H9 (cell line): ENCODE results near the gene PHOSPHO2. TPM values are rescaled to one million over a fixed set of nuclear protein-coding genes. Genes with fewer than 3 reads are reported as not detected.

Experiments
- DNase-seq: peaks from one replicate; pipeline ENCODE4 v3.0.0-alpha.2; 2017
- H2AFZ ChIP-seq: one replicate; pipeline ENCODE4 v1.6.1; 2013; ENCODE audit warnings: mild to moderate bottlenecking, low read length, control low read depth, moderate library complexity
- H2AK5ac ChIP-seq: 2 replicates; pipeline ENCODE4 v1.6.1; 2013; ENCODE audit warnings: low read length, control low read depth, mixed read lengths; ENCODE audit not compliant: insufficient read length
- H2BK120ac ChIP-seq: one replicate; pipeline ENCODE4 v1.6.1; 2013; ENCODE audit warnings: low read depth, mild to moderate bottlenecking, low read length, control low read depth, inconsistent platforms; ENCODE audit not compliant: poor library complexity, severe bottlenecking
- H2BK12ac ChIP-seq: 2 replicates; pipeline ENCODE4 v1.6.1; 2013; ENCODE audit warnings: low read length, control low read depth, mixed read lengths, low read depth; ENCODE audit not compliant: insufficient read length
- H2BK15ac ChIP-seq: 2 replicates; pipeline ENCODE4 v1.6.1; 2013; ENCODE audit warnings: low read depth, low read length, control low read depth
- H2BK20ac ChIP-seq: one replicate; pipeline ENCODE4 v1.6.1; 2013; ENCODE audit warnings: low read depth, mild to moderate bottlenecking, low read length, control low read depth, inconsistent platforms; ENCODE audit not compliant: poor library complexity, severe bottlenecking
- H2BK5ac ChIP-seq: 2 replicates; pipeline ENCODE4 v1.6.1; 2013; ENCODE audit warnings: low read length, control low read depth, mixed read lengths; ENCODE audit not compliant: insufficient read length
- H3K14ac ChIP-seq: 2 replicates; pipeline ENCODE4 v1.6.1; 2013; ENCODE audit warnings: low read length, control low read depth; ENCODE audit not compliant: insufficient read depth
- H3K18ac ChIP-seq: 2 replicates; pipeline ENCODE4 v1.6.1; 2013; ENCODE audit warnings: low read depth, mild to moderate bottlenecking, mixed read lengths, low read length, control low read depth; ENCODE audit not compliant: insufficient read length
- H3K23ac ChIP-seq: 2 replicates; pipeline ENCODE4 v1.6.1; 2013; ENCODE audit warnings: low read length, control low read depth, mixed read lengths, low read depth; ENCODE audit not compliant: insufficient read length
- H3K23me2 ChIP-seq: 2 replicates; pipeline ENCODE4 v1.6.1; 2013; ENCODE audit warnings: low read depth, mild to moderate bottlenecking, mixed read lengths, low read length, control low read depth; ENCODE audit not compliant: insufficient read length, poor library complexity, severe bottlenecking
- H3K27ac ChIP-seq: 2 replicates; pipeline ENCODE4 v1.5.1; 2013; ENCODE audit warnings: low read length, control low read depth, mixed read lengths, low read depth; ENCODE audit not compliant: insufficient read length
- H3K27me3 ChIP-seq: 2 replicates; pipeline ENCODE4 v1.6.1; 2013; ENCODE audit warnings: low read length, control low read depth, inconsistent platforms; ENCODE audit not compliant: insufficient read depth
- H3K4ac ChIP-seq: 2 replicates; pipeline ENCODE4 v1.6.1; 2013; ENCODE audit warnings: low read depth, mild to moderate bottlenecking, control low read depth, inconsistent platforms, low read length, moderate library complexity
- H3K4me1 ChIP-seq: 2 replicates; pipeline ENCODE4 v1.6.1; 2013; ENCODE audit warnings: low read length, control low read depth, inconsistent platforms; ENCODE audit not compliant: insufficient read depth
- H3K4me2 ChIP-seq: 2 replicates; pipeline ENCODE4 v1.6.1; 2013; ENCODE audit warnings: low read length, control low read depth, mixed read lengths; ENCODE audit not compliant: insufficient read length, insufficient read depth
- H3K56ac ChIP-seq: 2 replicates; pipeline ENCODE4 v1.6.1; 2013; ENCODE audit warnings: low read depth, mild to moderate bottlenecking, mixed read lengths, low read length, control low read depth; ENCODE audit not compliant: insufficient read length
- H3K79me1 ChIP-seq: 2 replicates; pipeline ENCODE4 v1.6.1; 2013; ENCODE audit warnings: low read depth, mild to moderate bottlenecking, moderate library complexity, low read length, control low read depth, inconsistent platforms; ENCODE audit not compliant: insufficient read depth, poor library complexity, severe bottlenecking
- H3K79me2 ChIP-seq: 2 replicates; pipeline ENCODE4 v1.6.1; 2013; ENCODE audit warnings: low read length, control low read depth, inconsistent platforms; ENCODE audit not compliant: insufficient read depth
- H3K9ac ChIP-seq: 2 replicates; pipeline ENCODE4 v1.6.1; 2013; ENCODE audit warnings: low read length, control low read depth, mixed read lengths; ENCODE audit not compliant: insufficient read length; ENCODE audit errors: extremely low read depth
- H3K9me3 ChIP-seq: one replicate; pipeline ENCODE4 v1.6.1; 2013; ENCODE audit warnings: low read depth, low read length, inconsistent platforms; ENCODE audit not compliant: control insufficient read depth
- H3T11ph ChIP-seq: one replicate; pipeline ENCODE4 v1.6.1; 2013; ENCODE audit warnings: mild to moderate bottlenecking, low read length, control low read depth, inconsistent platforms
- H4K20me1 ChIP-seq: one replicate; pipeline ENCODE4 v1.6.1; 2013; ENCODE audit not compliant: control insufficient read depth, insufficient read length, insufficient read depth
- H4K5ac ChIP-seq: 2 replicates; pipeline ENCODE4 v1.6.1; 2013; ENCODE audit warnings: low read depth, mild to moderate bottlenecking, mixed read lengths, low read length, control low read depth; ENCODE audit not compliant: insufficient read length
- H4K8ac ChIP-seq: replicated peaks from 2 replicates; pipeline ENCODE4 v1.6.1; 2013; ENCODE audit warnings: low read length, control low read depth, mixed read lengths, low read depth; ENCODE audit not compliant: insufficient read length
- H4K91ac ChIP-seq: 2 replicates; pipeline ENCODE4 v1.6.1; 2013; ENCODE audit warnings: low read depth, mild to moderate bottlenecking, moderate library complexity, mixed read lengths, low read length, control low read depth; ENCODE audit not compliant: insufficient read length
- H3K27ac Mint-ChIP-seq, 3 experiments: 2 replicates in 2 of 3; 3 replicates in 1 of 3; pipeline ENCODE4 v1.8.0; 2020 to 2021; ENCODE audit warnings: mixed read lengths in 3 of 3, mild to moderate bottlenecking in 1 of 3, moderate library complexity in 1 of 3
- H3K27me3 Mint-ChIP-seq: 2 replicates; pipeline ENCODE4 v1.8.0; 2021; ENCODE audit warnings: low read depth, mild to moderate bottlenecking, moderate library complexity, mixed read lengths
- H3K36me3 Mint-ChIP-seq, 3 experiments: 2 replicates in 2 of 3; 3 replicates in 1 of 3; pipeline ENCODE4 v1.8.0; 2020 to 2021; ENCODE audit warnings: low read depth in 3 of 3, mixed read lengths in 3 of 3; ENCODE audit not compliant: insufficient read depth in 1 of 3
- H3K4me1 Mint-ChIP-seq, 2 experiments: 2 replicates each; pipeline ENCODE4 v1.8.0; 2020; ENCODE audit warnings: mixed read lengths in 2 of 2
- H3K4me3 Mint-ChIP-seq, 2 experiments: 2 replicates in 1 of 2; 3 replicates in 1 of 2; pipeline ENCODE4 v1.8.0; 2020 to 2021; ENCODE audit warnings: mild to moderate bottlenecking in 2 of 2, mixed read lengths in 2 of 2, moderate library complexity in 1 of 2
- H3K9me3 Mint-ChIP-seq, 2 experiments: 2 replicates in 1 of 2; 3 replicates in 1 of 2; pipeline ENCODE4 v1.8.0; 2020; ENCODE audit warnings: mild to moderate bottlenecking in 2 of 2, mixed read lengths in 2 of 2, moderate library complexity in 1 of 2
- WGBS: extraction: QIAGEN DNeasy Blood & Tissue Kit; methylation state at CpG from one replicate; pipeline ENCODE4 v1.1.7; 2013; ENCODE audit warnings: missing lambda C conversion rate, low lambda C conversion rate, mixed read lengths; ENCODE audit not compliant: insufficient read length; ENCODE audit errors: extremely low coverage; 5-methylcytosine and 5-hydroxymethylcytosine counted together
- total RNA-seq: library from RNA; stranded (reverse); gene quantifications from 2 replicates; pipeline ENCODE4 v1.2.1, GENCODE V29; 2021
- TF ChIP-seq, protein P1 (sequence below): fragments of 200-600 bp; sonication (generic); conservative IDR thresholded peaks from 3 replicates; pipeline ENCODE4 v1.8.0; 2021; ENCODE audit warnings: antibody characterized with exemption, mild to moderate bottlenecking

Gene PHOSPHO2
- total RNA-seq, 1 experiment from 2014 or later = 7.2 TPM

GRCh38 chr2:169658877-169659276, 35.4 kb upstream of the PHOSPHO2 start:
- TF ChIP-seq, protein P1, sequence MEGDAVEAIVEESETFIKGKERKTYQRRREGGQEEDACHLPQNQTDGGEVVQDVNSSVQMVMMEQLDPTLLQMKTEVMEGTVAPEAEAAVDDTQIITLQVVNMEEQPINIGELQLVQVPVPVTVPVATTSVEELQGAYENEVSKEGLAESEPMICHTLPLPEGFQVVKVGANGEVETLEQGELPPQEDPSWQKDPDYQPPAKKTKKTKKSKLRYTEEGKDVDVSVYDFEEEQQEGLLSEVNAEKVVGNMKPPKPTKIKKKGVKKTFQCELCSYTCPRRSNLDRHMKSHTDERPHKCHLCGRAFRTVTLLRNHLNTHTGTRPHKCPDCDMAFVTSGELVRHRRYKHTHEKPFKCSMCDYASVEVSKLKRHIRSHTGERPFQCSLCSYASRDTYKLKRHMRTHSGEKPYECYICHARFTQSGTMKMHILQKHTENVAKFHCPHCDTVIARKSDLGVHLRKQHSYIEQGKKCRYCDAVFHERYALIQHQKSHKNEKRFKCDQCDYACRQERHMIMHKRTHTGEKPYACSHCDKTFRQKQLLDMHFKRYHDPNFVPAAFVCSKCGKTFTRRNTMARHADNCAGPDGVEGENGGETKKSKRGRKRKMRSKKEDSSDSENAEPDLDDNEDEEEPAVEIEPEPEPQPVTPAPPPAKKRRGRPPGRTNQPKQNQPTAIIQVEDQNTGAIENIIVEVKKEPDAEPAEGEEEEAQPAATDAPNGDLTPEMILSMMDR = no peak
- no peaks in the 10 kb centered on the region for H3K4me1 Mint-ChIP-seq
- Histone ChIP-seq H2AFZ (no peak overlapping the region), H3K23ac (no peak overlapping the region), H4K5ac (no peak overlapping the region), H3K9me3 (no peaks in the 10 kb centered on the region), H3K4me2 (no peak overlapping the region), H2BK5ac (no peak overlapping the region), H4K8ac (no peak overlapping the region), H2BK120ac (no peak overlapping the region), H4K91ac (no peak overlapping the region), H3K4ac (no peak overlapping the region), H3K9ac (no peak overlapping the region), H3K79me2 (no peaks in the 10 kb centered on the region), H3K56ac (no peak overlapping the region), H2BK12ac (no peak overlapping the region), H2BK15ac (no peak overlapping the region), H4K20me1 (no peaks in the 10 kb centered on the region), H2AK5ac (no peak overlapping the region), H3K14ac (no peak overlapping the region), H3K27me3 (no peaks in the 10 kb centered on the region), H3T11ph (no peak overlapping the region), H3K18ac (no peak overlapping the region), H3K23me2 (no peaks in the 10 kb centered on the region), H3K27ac (no peak overlapping the region), H2BK20ac (no peak overlapping the region), H3K4me1 (no peaks in the 10 kb centered on the region), H3K79me1 (no peaks in the 10 kb centered on the region)
- DNase-seq = no peak
- no peak overlapping the region for H3K4me3 Mint-ChIP-seq
- no peaks in the 10 kb centered on the region for H3K9me3 Mint-ChIP-seq
- no peaks in the 10 kb centered on the region for H3K36me3 Mint-ChIP-seq
- no CpG with 5 or more reads among the region's 1 CpG for WGBS
- peaks cover 2% of the 10 kb centered on the region for H3K27me3 Mint-ChIP-seq
- H3K27ac Mint-ChIP-seq = no peak overlapping the region
